A172 (cell line): ENCODE data around the gene C2orf69. TPM values are rescaled to one million over a fixed set of nuclear protein-coding genes. Genes with fewer than 3 reads are reported as not detected.
"Not testable (repeated sequence)": the region's sequence is repeated elsewhere in the genome, so short reads cannot be mapped to it uniquely, and the experiment has no call there.

Experiments
- DNase-seq: peaks from one replicate; pipeline ENCODE4 v3.0.0-alpha.2; 2015; ENCODE audit warnings: low spot score
- total RNA-seq: library from RNA; depleted of rRNA; stranded (reverse); fragments of >200 nt; shearing (Covaris generic); gene quantifications from 2 replicates; pipeline ENCODE4 v1.2.3, GENCODE V29; 2014; rRNA removed

Gene C2orf69, protein sequence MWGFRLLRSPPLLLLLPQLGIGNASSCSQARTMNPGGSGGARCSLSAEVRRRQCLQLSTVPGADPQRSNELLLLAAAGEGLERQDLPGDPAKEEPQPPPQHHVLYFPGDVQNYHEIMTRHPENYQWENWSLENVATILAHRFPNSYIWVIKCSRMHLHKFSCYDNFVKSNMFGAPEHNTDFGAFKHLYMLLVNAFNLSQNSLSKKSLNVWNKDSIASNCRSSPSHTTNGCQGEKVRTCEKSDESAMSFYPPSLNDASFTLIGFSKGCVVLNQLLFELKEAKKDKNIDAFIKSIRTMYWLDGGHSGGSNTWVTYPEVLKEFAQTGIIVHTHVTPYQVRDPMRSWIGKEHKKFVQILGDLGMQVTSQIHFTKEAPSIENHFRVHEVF
- total RNA-seq = 26.5 and 28.6 TPM in 2 replicates

DNA sequence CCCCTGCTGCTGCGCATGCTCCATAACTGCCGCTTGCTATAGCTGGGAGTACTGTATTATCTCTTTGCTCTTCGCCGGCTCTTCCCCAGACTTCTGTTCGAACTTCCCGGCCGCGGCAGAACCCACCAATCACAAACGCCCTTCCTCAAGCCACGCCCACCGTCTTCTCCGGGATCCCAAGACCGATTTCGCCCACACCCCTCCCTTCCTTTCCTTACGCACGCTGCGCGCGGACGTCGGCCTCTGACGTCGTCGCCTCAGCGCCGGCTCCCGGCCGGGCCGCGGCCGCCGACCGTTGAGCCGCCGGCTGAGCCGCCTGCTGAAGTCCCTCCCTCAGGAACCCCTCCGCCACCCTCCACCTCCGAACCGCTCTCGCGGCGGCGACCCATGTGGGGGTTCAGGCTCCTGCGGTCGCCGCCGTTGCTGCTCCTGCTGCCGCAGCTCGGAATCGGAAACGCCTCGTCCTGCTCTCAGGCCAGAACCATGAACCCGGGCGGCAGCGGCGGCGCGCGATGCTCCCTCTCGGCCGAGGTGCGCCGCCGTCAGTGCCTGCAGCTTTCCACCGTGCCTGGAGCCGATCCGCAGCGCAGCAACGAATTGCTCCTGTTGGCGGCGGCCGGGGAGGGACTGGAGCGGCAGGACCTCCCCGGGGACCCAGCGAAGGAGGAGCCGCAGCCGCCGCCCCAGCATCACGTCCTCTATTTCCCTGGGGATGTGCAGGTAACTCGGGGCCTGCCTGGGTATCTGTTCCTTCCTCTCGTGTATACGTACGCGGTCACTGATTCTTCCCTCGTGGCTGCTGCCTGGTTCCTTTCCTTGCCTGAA is at the start of gene C2orf69:
TSS of gene C2orf69 (plus strand) at position 242 of the 825 bp plus-strand sequence. CDS start at position 388, 146 bp downstream.
- peak; percentile 97 for DNase-seq

DNA sequence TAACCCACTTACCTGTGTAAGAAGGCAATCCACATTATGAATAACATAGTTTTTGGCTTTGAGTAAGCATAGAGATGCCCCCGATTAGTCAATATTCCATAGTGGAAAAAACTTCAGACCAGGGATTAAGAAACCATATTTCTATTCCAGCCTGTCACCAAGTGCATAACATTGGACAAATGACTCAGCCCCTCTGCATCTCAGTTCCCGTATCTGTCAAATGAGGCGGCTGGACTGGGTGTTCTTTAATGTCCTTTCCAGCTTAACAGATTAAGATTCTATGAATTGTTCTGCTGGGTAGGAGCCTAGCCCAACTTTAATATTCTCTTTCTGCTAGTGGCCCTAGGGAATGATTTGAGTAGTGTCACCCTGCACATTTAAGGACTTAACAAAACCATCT is 48.3 kb upstream of the C2orf69 start:
- DNase-seq = no peak

DNA sequence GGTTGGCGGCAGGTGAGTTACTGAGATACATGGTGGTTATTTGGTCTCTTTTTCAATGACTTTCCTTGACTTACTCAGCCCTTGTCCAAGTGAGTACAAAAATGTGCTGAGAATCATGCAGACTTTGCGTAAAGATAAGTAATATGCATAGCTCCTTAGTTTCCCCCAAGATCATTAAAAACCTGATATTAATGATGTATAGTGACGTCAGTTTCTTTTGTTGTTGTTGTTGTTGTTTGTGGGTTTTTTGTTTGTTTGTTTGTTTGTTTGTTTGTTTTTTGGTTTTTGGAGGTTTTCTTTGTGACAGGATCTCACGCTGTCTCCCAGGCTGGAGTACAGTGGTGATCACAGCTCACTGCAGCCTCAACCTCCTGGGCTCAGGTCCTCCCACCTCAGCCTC is 45.2 kb upstream of the C2orf69 start:
- no peak for DNase-seq

DNA sequence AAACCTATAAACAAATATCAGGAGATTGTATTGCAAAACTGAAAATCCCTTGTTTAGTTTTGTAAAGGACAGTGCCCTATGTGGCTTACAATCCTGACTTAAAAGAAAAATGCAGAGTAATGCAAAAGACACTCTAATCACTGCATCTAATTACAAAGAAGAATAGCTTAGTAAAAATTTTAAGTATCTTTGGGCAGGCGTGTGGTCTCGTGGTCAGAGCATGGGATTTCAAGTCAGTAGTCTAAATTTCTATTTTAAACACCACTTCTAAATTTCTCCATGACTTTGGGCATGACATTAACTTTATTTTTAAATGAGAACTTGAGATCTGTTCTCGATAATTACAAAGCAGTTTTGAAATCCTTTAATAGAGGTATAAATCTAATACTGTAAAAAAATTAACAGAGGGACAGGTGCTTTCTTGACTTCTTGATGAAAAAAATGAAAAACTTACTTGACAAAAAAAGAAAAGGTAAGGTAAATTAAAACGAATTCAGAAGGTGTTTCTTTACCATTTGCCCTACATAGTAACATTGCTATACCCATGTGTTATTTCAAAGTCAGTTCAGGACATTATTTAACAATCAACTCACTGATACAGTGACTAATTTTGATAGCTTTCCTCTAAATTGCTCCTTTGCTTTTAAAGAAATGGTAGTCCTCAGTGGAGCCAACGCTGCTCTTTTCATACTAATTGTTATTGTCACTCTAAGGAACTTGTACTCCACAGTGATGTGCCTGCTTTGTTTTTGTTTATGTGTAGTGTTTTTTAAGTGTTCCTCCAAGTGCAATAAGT is 42.5 kb upstream of the C2orf69 start:
- DNase-seq = no peak

DNA sequence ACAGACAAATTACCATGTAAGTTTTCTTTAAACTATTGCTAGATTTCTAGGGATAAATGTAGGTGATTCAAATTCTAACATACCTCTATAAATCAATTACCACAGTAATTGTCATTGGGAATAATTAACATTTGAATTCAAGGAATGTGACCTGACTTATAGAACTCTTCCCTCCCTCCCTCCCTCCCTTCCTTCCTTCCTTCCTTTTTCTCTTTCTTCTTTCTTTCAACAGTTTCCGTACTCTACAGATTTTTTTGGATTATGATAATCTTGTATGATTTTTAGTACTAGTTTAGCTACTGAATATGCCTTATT is 41.9 kb upstream of the C2orf69 start:
- DNase-seq = no peak

DNA sequence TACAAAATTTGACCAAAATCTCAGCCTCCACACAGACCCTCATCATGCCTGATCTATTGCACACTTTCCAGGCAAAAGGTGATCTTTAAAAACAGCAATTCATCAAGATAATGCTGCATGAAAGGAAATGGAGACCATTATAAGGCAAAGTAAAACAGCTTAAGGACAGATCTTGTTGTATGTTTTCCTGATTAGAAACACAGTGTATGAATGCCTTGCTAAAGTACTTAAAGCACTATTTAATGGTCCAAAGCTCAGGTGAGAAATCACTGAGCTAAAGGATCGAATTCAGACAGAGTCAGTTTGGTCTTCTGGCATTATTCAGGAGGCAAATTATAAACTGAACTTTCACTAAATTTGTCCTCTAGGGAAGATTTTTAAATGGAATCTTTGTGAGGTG is 41.4 kb upstream of the C2orf69 start:
- DNase-seq = no peak

DNA sequence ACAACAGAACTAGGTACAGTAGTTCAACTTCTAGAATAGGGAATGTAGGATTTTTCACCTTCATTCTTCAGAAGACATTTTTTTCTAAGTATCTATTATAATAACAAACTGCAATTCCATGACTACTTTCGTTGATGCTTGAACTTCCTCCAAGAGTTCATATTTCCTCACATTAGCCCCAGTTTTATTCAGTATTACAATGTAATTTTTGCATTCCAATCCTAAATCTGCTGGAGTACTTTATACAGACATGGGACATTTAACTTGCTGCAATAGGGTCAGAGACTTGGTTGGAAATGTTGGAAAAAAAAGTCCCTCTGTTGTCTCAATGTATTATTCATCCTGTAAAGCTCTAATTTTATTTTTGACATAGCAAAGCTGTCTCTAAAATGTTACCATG is 40.5 kb upstream of the C2orf69 start:
- DNase-seq = no peak

DNA sequence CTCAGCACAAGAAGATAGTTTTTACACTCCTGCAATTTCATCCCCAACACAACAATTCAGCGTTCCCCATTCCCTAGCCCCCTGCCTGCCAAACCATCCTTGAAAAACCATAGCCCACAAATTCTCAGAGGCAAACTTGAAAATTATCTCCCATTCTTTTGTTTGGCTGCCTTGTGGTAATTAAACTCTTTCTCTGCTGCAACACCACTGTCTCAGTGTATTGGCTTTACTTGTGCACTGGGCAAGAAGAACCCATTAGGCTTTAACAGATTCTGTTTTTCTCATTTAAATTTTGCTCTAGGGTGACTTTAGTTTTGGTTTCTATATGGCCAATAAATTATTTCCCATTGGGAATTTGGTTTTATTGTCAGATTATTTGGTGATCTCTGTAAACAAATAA is 36.9 kb upstream of the C2orf69 start:
- no peak for DNase-seq

DNA sequence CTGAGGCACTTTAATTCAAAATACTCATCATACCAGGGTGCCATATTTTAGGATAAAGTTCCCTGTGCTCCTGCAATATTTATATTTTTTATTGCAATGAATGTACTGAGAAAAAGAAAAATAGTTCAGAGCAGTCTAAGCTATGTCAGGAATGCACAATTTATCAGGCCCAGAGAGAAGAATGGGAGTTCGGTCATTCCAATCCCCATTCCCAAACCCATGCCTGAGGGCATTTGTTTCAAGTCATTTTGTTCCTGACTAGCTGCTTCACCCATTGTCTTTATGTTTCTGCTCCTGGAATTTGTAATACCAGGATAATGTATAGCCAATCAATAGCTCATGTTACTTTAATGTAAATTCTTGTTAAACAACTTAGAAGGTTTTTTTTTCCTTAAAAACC is 35.7 kb upstream of the C2orf69 start:
- no peak for DNase-seq

DNA sequence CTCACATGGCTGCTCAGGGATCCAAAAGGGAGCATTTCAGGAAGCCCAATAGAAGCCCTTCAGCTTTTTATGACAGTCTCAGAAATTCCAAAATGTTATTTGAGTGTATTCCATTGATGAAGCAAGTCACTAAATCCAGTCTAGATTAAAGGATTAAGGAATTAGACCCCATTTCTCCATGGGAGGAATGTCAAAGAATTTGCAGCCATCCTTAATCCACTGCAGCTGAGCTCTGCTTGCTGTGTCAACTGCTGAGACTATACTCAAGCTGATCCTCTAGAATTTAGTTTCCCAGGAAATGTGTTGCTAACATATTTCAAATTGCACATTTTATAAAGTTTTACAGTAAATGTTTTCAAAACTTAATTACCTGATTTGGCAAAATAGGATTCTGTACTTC is 28.4 kb upstream of the C2orf69 start:
- no peak for DNase-seq

DNA sequence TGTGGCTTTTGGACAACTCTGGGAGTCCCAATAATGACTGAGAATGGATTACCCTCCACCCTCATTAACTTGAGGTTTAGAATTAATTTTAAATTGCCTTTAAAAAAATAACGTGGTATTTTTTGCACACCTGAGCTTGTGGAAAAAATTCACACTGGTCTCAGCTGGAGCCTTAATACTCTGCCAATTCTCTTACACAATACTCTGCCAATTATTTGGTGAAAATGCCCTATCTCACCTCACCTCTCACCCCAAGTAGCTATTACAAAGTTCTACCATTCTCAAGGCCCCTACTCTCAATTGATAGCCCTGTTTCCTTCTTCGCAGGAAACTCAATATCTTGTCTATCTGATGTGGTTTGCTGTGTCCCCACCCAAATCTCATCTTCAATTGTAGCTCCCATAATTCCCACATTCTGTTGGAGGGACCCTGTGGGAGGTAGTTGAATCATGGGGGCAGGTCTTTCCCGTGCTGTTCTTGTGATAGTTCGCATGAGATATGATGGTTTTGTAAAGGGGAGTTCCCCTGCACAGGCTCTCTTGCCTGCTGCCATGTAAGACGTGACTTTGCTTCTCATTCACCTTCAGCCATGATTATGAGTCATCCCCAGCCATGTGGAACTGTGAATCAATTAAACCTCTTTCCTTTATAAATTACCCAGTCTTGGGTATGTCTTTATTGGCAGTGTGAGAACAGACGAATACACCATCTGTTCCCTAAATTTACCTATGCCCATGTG is 27.4 kb upstream of the C2orf69 start:
- DNase-seq = no peak

DNA sequence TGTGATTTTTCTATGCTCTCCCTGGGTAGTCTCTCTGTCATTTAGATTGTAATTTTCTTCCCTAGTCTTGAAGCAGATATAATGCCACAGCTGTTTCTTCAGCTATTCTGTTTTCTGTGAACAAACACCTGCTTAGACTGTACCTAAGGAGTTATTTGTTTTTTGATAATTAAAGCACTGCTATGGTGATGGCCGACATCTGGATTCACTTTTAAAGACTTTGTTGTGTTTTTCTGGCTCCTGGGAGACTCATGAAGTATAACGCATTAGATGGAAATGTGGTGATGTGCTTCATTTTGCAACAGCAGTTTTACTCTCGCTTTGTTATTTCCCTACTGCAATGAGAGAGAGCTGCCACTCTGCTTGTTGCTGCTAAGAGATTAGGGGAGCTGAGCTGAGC is 15.7 kb upstream of the C2orf69 start:
- DNase-seq = no peak

DNA sequence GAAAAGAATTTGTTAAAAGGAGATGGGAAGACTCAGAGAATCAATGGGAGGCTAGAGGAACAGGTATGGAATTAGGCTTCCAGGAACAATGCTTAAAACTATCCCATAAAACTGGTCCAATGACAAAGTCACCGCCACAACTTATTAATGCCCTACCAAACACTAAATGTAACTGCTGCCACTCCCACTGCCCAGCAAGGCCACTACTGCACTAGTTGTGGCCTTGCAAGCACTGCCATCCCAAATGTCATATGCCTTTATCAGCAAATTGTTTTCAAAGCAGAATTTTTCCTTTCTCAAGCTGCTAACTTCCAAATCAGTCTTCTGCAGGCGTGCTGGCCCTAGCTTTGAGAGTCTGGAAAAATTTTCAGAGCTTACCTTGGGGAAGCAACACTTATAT is 14.5 kb upstream of the C2orf69 start:
- no peak for DNase-seq

DNA sequence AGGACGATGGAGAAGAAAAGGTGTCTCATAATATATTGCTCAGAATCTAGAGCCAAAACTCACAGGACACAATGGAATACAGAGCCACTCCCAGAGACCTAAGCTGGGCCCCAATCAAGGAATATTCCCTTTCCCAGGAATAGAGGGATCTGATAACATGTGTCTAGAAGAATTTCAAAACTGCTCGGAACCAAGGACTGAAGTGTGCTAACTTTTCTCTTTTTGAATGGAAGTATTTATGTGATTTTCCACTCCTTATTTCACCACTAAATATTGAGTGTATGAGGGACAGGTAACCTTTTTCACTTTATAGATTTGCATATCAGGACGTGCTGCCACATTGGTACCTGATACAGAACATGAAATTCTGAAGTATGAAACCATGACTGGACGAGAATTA is 9.2 kb upstream of the C2orf69 start:
- no peak for DNase-seq

DNA sequence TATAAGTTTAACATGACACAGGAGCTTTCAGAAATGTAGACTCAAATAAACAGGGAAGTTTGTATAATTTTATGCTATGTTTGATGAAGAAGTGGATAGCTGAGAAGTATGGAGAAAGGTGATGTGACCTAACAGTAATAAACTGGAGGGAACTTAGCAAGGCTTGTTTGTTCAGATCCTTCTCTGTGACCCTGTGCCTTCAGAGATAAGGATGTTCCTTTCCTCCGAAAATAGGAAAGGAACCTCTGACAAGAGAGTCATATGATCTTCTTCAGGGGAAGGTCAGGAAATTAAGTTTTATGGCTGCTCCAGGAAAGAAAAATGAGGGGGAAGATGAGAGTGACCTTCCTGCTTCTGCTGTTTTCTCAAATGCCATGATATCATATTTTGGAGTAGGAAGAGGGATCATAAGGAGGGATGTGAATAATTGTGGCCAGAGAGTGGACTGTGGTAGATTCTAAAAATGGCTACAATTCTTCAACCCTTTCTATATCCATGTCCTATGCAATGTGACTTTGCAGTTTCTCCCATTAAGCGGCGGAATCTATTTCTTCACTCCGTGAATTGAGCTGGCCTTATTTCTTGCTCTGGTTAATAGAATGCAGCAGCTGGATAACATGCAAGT is 8.5 kb upstream of the C2orf69 start:
- no peak for DNase-seq

DNA sequence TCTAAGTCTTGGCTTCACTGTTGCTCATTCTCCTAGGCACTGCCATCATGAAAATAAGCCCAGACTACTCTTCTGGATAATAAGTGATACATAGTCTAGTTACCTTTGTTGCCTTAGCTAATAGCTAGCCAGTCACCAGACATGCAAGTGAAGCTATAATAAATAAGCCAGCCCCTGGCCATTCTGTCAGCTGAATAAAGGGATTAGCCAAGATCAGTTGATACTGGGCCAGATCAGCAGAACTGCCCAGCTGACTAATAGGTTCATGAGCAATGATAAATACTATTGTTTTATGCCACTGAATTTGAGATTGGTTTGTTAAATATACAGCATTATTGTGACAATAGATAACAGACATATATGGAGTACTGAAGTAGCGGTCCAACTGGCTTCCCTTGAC is 8.0 kb upstream of the C2orf69 start:
- DNase-seq = no peak

DNA sequence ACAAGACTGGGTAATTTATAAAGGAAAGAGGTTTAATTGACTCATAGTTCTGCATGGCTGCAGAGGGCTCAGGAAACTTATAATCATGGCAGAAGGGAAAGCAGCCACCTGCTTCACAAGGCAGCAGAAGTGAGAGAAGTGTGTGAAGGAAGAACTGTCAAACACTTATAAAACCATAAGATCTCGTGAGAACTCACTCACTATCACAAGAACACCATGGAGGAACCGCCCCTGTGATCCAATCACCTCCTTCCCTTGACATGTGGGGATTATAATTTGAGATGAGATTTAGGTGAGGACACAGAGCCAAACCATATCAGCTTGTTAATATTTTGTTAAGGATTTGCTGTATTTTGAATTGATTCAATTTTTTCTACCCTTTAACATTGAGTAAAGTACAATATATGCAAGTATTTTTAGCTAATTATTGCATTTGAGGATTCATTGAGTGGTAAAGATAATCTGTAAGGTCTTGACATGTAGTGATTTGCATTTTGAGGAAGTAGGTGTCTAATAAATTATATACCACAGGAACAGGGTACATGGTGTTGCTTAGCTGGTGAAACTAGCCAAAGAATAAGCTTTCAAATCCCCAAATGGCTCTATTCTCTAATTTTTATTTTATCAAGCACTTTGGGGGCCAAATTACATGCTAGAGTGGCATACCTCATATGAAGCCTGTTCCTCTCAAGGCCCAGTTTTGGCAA is 3.9 kb upstream of the C2orf69 start:
- no peak for DNase-seq

DNA sequence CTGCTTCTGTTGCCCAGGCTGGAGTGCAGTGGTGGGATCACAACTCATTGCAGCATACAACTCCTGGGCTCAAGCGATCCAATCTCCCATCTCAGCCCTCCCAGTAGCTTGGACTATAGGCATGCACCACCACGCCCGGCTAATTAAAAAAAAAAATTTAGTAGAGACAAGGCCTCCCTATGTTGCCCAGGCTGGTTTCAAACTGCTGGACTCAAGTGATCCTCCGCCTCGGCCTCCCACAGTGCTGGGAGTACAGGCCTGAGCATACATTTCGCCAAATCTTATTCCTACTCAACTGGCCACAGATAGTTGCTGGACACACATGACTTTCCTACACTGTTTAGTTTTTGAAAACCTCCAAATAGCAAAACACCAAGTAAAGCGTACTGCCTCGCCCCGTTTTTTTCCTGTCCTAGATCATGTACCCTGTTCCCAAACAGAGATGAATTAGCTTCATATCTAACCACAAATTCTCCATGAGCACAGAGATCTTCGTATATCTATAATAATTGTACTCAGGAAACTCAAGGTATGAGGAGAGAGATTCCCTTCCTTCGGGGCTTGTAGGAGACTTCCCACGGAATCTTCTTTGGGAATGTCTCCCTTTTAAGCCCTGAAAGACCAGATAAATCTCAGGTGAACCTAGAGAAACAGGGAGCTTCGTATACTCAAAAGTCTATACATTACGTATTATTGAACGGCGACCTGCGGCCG is 598 bp upstream of the C2orf69 start:
- peak; percentile 9 for DNase-seq

DNA sequence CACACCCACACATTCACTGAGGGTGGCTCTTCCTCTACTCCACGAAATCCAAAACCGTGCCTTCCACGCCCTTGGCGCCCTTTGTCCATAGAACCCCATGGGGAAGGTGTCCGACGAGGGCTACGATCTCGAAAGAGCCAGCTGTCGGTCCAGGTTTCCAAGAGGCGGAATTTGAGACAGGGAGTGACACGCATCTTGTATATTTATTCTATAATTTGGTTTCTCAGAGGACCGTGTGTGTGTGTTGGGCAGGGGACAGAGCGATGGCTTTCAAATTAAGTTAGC is 726 bp downstream of the C2orf69 start:
- DNase-seq = no peak

DNA sequence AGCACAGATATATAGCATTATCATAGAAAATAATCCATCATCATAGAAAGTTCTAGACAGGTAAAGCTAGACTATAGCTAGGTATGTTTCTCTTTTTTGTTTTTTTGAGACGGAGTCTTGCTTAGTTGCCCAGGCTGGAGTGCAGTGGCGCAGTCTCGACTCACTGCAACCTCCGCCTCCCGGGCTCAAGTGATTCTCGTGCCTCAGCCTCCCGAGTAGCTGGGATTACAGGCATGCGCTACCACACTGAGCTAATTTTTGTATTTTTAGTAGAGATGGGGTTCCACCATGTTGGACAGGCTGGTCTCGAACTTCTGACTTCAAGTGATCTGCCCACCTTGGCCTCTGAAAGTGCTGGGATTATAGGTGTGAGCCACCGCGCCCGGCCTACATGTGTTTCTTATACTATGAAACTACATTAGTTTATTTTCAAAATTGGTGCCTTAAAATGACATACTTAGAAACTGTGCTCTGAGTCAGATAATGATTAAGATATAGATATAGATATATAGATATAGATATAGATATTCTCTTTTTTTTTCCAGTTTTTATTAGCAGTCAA is 1.5 kb downstream of the C2orf69 start:
- not testable (repeated sequence) for DNase-seq
